Left ventricle myocardium inferior (tissue), 1 donor: ENCODE data around the gene PLB1. TPM values are rescaled to one million over a fixed set of nuclear protein-coding genes. Genes with fewer than 3 reads are reported as not detected.

Experiments
- DNase-seq: peaks from one replicate; pipeline ENCODE4 v3.0.0-alpha.2; 2020
- H3K27ac ChIP-seq: fragments of 200-600 bp; replicated peaks from 2 replicates; pipeline ENCODE4 v1.8.0; 2021
- H3K27me3 ChIP-seq: fragments of 200-600 bp; 2 replicates; pipeline ENCODE4 v1.8.0; 2021; ENCODE audit warnings: low read depth
- H3K36me3 ChIP-seq: fragments of 200-600 bp; 2 replicates; pipeline ENCODE4 v1.8.0; 2021
- H3K4me1 ChIP-seq: fragments of 200-600 bp; 2 replicates; pipeline ENCODE4 v1.8.0; 2021
- H3K4me3 ChIP-seq: fragments of 200-600 bp; 2 replicates; pipeline ENCODE4 v1.8.0; 2021; ENCODE audit warnings: mild to moderate bottlenecking, moderate library complexity
- H3K9me3 ChIP-seq: fragments of 200-600 bp; replicated peaks from 2 replicates; pipeline ENCODE4 v1.8.0; 2021
- CTCF ChIP-seq: fragments of 200-600 bp; IDR thresholded peaks from 2 replicates; pipeline ENCODE4 v1.8.0; 2021; ENCODE audit warnings: antibody characterized with exemption, mild to moderate bottlenecking, borderline replicate concordance
- intact Hi-C: fragments of 100-400 bp; cut with micrococcal nuclease; formaldehyde crosslinking; loops from one replicate; pipeline ENCODE4 v1.11.0; 2022
- total RNA-seq: library from RNA; stranded (reverse); fragmentation: NEBNext Ultra II Directional; extraction: Animal tissue kit (Norgen Biotek cat#: 25700); gene quantifications from one replicate; pipeline ENCODE4 v1.2.1, GENCODE V29; 2021
- donor health status: DM: no; HTN: yes; CAD: no; lungs with severe emphysema.

Gene PLB1
- total RNA-seq, 1 donor from 2014 or later = 2.4 TPM

- H3K36me3 ChIP-seq = no peaks in the 10 kb centered on the region
- intact Hi-C loops = no loop called here
- DNase-seq = no peak
- no peak for TF ChIP-seq CTCF
- H3K9me3 ChIP-seq = no peaks in the 10 kb centered on the region
- H3K27ac ChIP-seq = no peak overlapping the region
- H3K27me3 ChIP-seq = no peaks in the 10 kb centered on the region
- peaks cover 37% of the 10 kb centered on the region for H3K4me1 ChIP-seq
- H3K4me3 ChIP-seq = no peak overlapping the region
Observed at GRCh38 chr2:28666496-28667184, 170.8 kb downstream of the PLB1 start.

- H3K9me3 ChIP-seq = no peaks in the 10 kb centered on the region
- H3K27ac ChIP-seq = no peak overlapping the region
- no peak overlapping the region for H3K4me3 ChIP-seq
- H3K27me3 ChIP-seq = no peaks in the 10 kb centered on the region
- DNase-seq = no peak
- no peaks in the 10 kb centered on the region for H3K36me3 ChIP-seq
- H3K4me1 ChIP-seq = peaks cover 31% of the 10 kb centered on the region
- TF ChIP-seq CTCF = no peak
- intact Hi-C loops = no loop called here
Observed at GRCh38 chr2:28667261-28667660, 171.4 kb downstream of the PLB1 start.

DNA sequence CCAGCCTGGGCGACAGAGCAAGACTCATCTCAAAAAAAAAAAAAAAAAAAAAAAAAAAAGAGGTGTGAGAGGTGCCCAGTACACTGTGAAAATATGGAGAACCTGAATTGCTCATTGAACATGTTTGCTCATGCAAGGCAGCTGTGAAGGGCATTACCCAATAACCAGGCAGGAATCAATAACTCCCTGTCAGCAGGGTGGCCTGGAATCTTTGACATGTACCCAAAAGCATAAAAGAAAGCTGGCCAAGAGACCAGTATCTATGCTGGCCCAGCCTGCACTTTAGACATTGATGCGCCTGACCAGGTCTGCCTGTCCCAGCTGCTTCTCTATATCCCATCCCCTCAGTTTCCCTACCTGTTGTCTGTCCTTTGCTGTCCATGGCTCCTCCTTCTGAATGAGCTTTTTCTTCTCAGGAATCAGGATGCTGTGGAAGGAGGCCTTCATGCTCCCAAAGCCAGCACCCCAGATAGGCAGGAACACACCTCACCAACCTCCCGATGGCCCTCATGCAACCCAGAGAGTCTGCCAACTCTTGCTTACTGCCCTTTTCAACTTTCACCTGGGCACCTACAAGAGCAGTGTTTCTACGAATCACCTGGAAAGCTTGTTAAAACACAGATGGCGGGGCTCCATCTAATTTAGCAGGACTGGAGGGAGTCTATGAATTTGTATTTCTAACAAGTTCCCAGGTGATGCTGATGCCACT, 172.4 kb downstream of the PLB1 start:
- Histone ChIP-seq H3K4me1 (peaks cover 23% of the 10 kb centered on the region), H3K4me3 (no peak overlapping the region), H3K36me3 (no peaks in the 10 kb centered on the region), H3K9me3 (peaks cover 2% of the 10 kb centered on the region), H3K27ac (no peak overlapping the region), H3K27me3 (no peaks in the 10 kb centered on the region)
- TF ChIP-seq CTCF = no peak
- DNase-seq = no peak
- intact Hi-C loops = no loop called here

DNA sequence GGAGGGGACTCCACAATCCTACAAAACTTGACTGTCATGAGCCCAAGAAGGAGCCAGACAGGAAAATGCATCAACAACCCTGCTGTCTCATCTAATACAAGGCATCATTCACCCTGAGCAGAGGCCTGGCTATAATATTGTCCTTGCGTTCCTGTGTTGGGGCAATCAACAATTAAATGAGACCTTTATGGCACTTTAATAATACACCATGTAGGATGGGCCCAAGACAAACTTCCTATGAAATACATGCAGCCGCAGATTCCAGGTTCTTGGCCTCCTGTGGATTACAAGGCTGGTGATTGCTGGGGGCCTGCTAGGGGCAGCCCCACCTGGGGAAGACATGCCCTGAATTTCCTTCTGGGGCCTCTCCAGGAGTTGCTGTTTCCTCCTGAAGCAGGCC, 173.0 kb downstream of the PLB1 start:
- peaks cover 5% of the 10 kb centered on the region for H3K9me3 ChIP-seq
- no peaks in the 10 kb centered on the region for H3K27me3 ChIP-seq
- no peaks in the 10 kb centered on the region for H3K36me3 ChIP-seq
- TF ChIP-seq CTCF = no peak
- no peak overlapping the region for H3K4me3 ChIP-seq
- no peak for DNase-seq
- H3K4me1 ChIP-seq = peaks cover 17% of the 10 kb centered on the region
- intact Hi-C loops = no loop called here
- H3K27ac ChIP-seq = no peak overlapping the region

GRCh38 chr2:28670856-28671255, 175.0 kb downstream of the PLB1 start:
- intact Hi-C loops = no loop called here
- no peak for DNase-seq
- Histone ChIP-seq H3K27ac (no peak overlapping the region), H3K4me1 (no peaks in the 10 kb centered on the region), H3K9me3 (peaks cover 5% of the 10 kb centered on the region), H3K4me3 (no peak overlapping the region), H3K36me3 (no peaks in the 10 kb centered on the region), H3K27me3 (no peaks in the 10 kb centered on the region)
- TF ChIP-seq CTCF = no peak
